GM19193 (cell line): ENCODE results near the gene MCC.
A peak's percentile ranks its signal among the peaks of the same experiment; 100 is the strongest.

Experiments used
- POLR2A ChIP-seq: IDR thresholded peaks from 4 replicates; pipeline ENCODE4 v1.6.1; 2011; ENCODE audit not compliant: insufficient read depth, insufficient read length; ENCODE audit errors: extremely low read depth

Gene MCC

GRCh38 chr5:113002423-113002822 is 485.8 kb downstream of the MCC start:
- no peak for TF ChIP-seq POLR2A

GRCh38 chr5:113000466-113000865 is 487.8 kb downstream of the MCC start:
- TF ChIP-seq POLR2A: no peak

GRCh38 chr5:112998296-112998695 is 490.0 kb downstream of the MCC start:
- TF ChIP-seq POLR2A: no peak

- no peak for TF ChIP-seq POLR2A
Measured at GRCh38 chr5:112996830-112997374, 491.4 kb downstream of the MCC start.

- no peak for TF ChIP-seq POLR2A
Measured at GRCh38 chr5:112995764-112996618, 492.3 kb downstream of the MCC start.

- no peak for TF ChIP-seq POLR2A
Measured at GRCh38 chr5:112986224-112986623, 502.0 kb downstream of the MCC start.

- no peak for TF ChIP-seq POLR2A
Measured at GRCh38 chr5:112983363-112983762, 504.9 kb downstream of the MCC start.

- no peak for TF ChIP-seq POLR2A
Measured at GRCh38 chr5:112979723-112980122, 508.5 kb downstream of the MCC start.

- TF ChIP-seq POLR2A: no peak
Measured at GRCh38 chr5:112978836-112979235, 509.4 kb downstream of the MCC start.

- TF ChIP-seq POLR2A: no peak
Measured at GRCh38 chr5:112977440-112977861, 510.8 kb downstream of the MCC start.

- TF ChIP-seq POLR2A: peak; percentile 95
Measured at GRCh38 chr5:112976432-112977309, 511.6 kb downstream of the MCC start, which contains the start of gene DCP2. TSS of gene DCP2 (plus strand) at chr5:112976798. CDS start at chr5:112976934, 136 bp downstream.

GRCh38 chr5:112975721-112976431 is 512.4 kb downstream of the MCC start:
- TF ChIP-seq POLR2A: no peak

- TF ChIP-seq POLR2A: no peak
Measured at GRCh38 chr5:112974901-112975300, 513.4 kb downstream of the MCC start.

GRCh38 chr5:112973904-112974303 is 514.3 kb downstream of the MCC start:
- no peak for TF ChIP-seq POLR2A

GRCh38 chr5:112973036-112973435 is 515.2 kb downstream of the MCC start:
- no peak for TF ChIP-seq POLR2A
